Activated CD4-positive, alpha-beta T cell treated with anti-CD3 and anti-CD28 coated beads, Interleukin-2, amount 50 U/mL, for 1 hour (primary cell): Measurements from ENCODE around the gene UTY.

Source experiments
- DNase-seq: peaks from one replicate; pipeline ENCODE4 v3.0.0-alpha.2; 2020

Gene UTY

GRCh38 chrY:13398876-13399275, 81.0 kb downstream of the UTY start:
- DNase-seq, result no peak

DNA sequence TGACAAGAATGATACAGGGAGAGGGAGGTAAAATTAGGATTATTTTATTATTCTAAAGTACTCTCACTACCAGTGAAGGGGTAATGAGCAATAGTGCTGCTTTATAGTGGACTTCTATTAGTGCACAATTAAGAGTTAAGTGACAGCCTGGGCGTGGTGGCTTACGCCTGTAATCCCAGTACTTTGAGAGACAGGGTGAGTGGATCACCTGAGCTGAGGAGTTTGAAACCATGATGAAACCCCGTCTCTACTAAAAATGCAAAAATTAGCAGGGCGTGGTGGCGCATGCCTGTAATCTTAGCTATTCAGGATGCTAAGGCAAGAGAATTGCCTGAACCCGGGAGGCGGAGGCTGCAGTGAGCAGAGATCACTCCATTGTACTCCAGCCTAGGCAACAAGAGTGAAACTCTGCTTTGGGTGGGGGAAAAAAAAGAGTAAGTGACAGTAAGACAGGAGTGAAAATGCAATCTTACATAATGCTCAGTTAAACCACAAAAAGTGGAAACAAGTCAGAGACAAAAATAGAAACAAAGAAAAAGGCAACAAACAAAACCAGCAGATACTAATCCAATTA, 98.6 kb downstream of the UTY start:
- DNase-seq, result no peak

DNA sequence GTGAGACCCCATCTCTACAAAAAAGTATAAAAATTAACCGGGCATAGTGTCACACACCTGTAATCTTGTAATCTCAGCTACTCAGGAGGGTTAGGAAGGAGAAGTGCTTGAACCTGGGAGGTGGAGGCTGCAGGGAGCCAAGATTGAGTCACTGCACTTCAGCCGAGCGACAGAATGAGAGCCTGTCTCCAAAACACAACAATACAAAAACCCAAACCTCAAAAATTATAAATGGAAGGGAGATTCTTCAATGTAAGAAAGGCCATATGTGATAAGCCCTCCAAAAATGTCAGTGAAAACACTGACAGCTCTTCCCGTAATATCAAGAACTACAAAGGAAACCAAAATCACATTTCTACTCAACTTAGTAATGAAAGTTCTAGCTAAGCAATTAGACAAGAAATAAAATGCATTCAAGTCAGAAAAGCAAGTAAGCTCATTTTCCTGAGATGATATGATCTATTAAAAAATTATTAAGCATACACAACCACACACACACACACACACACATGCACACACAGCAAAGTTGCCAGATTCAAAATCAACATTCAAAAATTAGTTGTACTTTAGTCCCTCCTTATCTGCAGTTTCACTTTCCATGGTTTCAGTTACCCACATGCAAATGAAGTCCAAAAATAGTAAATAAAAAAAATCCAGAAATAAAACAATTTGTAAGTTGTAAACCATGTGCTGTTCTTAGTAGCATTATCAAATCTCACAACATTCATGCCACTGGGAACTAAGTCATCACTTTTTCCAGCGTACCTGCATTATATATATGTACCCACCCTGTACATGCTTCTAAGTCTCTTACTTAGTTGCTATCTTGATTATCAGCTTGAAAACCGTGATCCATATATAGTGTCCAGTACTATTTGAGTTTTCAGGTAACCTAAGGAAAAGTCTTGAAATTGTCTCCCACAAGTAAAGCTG, 108.7 kb downstream of the UTY start:
- DNase-seq, result peak; percentile 7

GRCh38 chrY:13370245-13370644, 109.6 kb downstream of the UTY start:
- no peak for DNase-seq

DNA sequence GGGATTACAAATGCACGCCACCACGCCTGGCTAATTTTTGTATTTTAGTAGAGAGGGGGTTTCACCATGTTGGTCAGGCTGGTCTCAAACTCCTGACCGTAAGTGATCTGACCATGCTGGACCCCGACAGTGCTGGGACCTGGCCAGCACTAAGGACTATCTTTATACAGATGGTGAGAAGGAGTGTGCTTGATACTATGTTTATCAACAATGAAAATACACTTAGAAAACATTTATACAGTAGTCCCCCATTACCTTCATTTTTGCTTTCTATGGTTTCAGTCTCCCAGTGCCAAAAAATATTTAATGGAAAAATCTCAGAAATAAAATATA, 111.4 kb downstream of the UTY start:
- DNase-seq, result no peak

DNA sequence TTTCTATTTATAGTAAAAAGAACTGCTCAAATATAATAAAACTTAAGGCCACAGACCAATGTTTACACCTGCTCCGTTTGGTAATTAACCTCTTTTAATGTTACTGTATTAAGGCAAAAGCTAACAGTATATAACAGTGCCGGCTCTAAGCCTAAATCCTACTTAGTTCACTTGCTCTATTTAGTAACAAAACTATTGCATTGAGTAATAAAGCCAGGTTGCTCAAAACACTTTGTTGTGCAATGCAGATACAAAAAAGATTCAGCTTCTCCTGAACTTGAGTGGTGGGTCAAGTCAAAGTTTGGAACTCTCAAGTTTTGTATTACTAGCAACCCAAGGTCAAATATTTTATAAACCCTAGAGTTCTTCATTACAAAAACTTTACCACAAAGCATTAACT, 116.2 kb downstream of the UTY start:
- DNase-seq, result no peak

DNA sequence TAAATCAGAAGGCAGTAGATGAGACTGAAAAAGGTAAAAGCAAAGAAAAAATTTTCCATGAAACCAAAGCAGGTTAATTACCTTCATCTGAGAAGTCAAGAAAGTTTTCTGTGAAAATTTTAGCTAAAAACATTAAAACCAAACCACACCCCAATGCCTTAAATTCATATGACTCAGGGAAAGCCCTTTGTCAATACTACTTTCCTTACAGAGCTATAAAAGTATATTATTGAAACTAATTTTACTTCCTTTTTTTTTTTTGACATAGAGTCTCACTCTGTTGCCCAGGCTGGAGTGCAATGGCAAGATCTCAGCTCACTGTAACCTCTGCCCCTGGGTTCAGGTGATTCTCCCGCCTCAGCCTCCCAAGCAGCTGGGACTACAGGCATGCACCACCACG, 117.2 kb downstream of the UTY start:
- DNase-seq, result no peak

DNA sequence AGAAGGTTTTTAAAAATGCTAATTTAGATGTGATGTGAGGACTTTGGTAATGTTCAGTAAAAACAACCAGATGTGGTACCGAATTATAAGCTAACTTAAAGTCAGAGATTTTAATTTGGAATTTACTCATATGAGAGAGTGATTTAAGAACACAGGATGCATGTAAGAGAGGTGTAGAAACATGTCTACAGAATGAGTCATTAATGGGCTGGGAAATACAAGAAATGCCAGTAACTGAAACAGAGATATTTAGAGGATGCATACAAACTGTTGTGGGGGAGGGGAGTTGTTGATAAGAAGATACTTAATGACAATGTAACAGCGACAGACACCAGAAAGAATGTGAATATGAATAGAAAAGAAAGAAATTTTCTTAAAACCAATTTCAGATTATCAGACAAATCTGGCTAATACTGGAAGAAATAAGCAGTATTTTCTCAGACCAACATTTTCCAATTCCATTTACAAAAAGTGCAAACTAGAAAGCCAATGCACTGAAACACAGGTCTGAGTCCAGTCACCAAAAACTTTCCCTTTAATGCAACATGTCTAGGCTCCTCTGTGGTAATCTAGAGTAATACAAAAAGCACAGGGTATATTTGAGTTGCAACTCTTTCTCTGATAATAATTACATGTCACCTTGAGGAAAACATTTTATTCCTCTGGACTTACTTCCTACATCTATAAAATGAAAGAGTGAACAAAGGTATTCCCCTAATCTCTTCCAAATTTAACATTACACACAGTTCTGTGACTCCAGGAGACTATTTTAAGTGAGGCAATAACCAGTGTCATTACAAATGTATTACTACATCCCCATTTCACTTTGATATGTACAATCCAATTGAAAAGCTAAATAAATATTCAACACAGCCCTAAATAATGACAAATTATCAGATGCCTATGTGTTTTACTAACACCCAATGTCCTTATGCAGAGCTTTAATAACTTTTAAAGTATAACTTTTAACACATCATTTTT, 117.9 kb downstream of the UTY start:
- DNase-seq, result no peak

- DNase-seq, result no peak
Observed at GRCh38 chrY:13351443-13351842, 128.4 kb downstream of the UTY start.

- DNase-seq, result no peak
Observed at GRCh38 chrY:13347106-13347505, 132.7 kb downstream of the UTY start.

GRCh38 chrY:13345549-13345948, 134.3 kb downstream of the UTY start:
- no peak for DNase-seq

DNA sequence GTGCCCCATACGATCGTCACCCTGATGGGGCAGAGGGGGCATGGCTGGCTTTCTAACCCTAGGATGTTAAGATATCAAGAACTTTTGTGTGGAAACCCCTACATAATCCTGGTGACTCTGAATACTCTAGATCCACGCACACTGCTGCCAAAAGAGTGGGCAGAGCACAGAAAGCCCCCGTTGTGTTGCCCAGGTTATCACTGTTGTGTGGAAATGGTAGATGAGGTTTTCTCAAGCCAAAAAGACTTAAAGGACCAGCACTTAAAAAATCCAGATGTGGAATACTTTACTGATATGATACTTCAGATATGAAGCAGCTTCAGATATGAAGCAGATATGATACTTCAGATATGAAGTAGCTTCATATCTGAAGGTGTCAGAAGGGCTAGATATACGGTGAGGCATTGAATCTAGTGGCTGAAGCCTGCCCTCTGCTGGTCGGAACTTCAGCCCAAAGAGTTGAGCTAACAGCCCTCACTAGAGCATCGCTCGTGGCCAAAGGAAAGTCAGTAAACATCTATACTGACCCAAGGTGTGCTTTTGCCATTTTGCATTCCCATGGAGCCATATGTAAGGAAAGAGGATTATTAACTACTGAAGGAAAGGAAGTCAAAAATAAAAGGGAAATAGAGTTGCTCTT, 136.4 kb downstream of the UTY start:
- DNase-seq, result peak; percentile 43

GRCh38 chrY:13339939-13340338, 139.9 kb downstream of the UTY start:
- DNase-seq, result no peak

DNA sequence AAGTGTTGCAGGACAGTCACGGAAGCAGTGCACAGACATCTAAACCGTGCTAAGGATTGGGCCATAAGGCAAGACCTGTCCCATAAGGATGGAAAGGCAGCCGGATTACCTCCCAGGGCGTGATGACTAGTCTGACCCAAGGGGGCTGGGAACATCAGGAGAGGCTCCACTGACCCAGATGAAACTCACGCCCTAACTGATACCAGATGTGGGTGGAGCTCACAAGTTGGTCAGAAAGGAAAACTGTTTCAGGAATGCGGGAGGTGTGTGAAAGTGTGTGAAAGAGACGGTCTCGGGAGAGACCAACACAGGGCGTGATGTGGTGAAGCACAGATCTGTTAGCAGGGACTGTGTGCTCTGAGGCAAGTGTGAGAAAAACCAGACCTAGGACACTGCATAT, 140.5 kb downstream of the UTY start:
- no peak for DNase-seq

DNA sequence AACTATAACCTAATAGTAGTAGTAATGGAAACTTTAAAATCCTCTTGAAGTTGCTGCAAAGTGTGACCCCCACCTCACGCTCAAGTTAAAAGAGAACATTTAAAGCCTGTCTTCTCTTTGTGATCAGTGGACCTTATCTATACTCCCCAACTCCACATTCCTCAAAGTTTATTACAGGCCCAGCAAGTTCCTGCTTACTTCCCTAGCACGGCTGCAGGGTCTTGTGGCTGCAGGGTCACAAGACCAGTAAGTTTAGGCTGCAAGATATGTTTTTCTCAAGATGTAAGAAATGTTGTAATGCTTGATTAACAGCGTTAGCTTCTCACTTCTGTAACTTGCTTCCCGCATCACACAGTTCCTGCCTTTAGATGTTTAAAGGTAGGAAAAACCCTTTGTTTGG, 141.1 kb downstream of the UTY start:
- no peak for DNase-seq

- DNase-seq, result no peak
Observed at GRCh38 chrY:13337934-13338333, 141.9 kb downstream of the UTY start.

GRCh38 chrY:13333791-13334190, 146.0 kb downstream of the UTY start:
- DNase-seq, result no peak

DNA sequence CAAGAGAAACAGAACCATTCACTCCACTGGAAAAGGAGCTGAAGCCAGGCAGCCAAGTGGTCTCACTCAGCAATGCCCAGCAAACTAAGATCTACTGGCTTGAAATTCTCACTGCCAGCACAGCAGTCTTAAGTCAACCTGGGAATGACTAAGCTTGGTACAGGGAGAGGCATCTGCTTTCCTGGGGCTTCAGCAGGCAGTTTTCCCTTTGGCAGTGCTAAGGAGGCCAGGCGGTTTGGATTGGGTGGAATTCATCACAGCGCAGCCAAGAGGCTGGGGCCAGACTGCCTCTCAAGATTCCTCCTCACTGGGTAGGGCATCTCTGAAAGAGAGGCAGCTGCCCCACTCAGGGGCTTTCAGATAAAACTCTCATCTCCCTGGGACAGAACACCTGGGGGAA, 149.2 kb downstream of the UTY start:
- DNase-seq, result no peak

DNA sequence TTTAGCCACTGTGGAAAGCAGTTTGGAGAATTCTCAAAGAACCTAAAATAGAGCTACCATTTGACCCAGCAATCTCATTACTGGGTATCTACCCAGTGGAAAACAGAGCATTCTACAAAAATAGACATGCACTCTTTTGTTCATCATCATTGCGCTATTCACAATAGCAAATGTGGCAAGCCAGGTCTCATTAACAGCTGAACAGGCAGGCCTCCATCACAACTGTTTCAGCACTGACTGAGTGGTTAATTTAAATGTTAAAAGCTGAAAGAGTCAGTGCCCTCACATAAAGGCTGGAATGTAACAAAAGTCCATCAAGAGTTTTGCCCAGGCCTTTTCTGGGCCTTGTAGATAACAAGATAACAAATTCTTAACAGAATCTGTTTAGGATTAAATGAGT, 166.9 kb downstream of the UTY start:
- no peak for DNase-seq

GRCh38 chrY:13307959-13308358, 171.9 kb downstream of the UTY start:
- no peak for DNase-seq

GRCh38 chrY:13300795-13301194, 179.0 kb downstream of the UTY start:
- DNase-seq, result no peak

GRCh38 chrY:13299411-13299810, 180.4 kb downstream of the UTY start:
- DNase-seq, result no peak
